ENCODE measurements around the gene GPR26.

GPR26 gene

GRCh38 chr10:123675811-123676210 is 9.7 kb downstream of the GPR26 start:
- in situ Hi-C loops (cut with HindIII; ENCODE audit: low sequenced_read_pairs): no loop called here

GRCh38 chr10:123677556-123677955 is 11.4 kb downstream of the GPR26 start:
- no peak for TF ChIP-seq CTCF (IDR thresholded peaks at IDR 0.05; ENCODE audit: low read depth, low read length, missing control alignments)
- in situ Hi-C loops (cut with HindIII; ENCODE audit: low sequenced_read_pairs): no loop called here
- DNase-seq (ENCODE audit: low read depth): no peak
- no peak overlapping the region for H3K4me3 ChIP-seq (ENCODE audit: low read depth, low read length)

More at GRCh38 chr10:123675811-123676210, 9.7 kb downstream of the GPR26 start:
- no peak for TF ChIP-seq CTCF (IDR thresholded peaks at IDR 0.05; ENCODE audit: low read depth, low read length, missing control alignments)
- DNase-seq (ENCODE audit: low read depth): no peak
- no peak overlapping the region for H3K4me3 ChIP-seq (ENCODE audit: low read depth, low read length)

- in situ Hi-C loops (cut with HindIII; ENCODE audit: low sequenced_read_pairs): no loop called here
- no peak overlapping the region for H3K4me3 ChIP-seq (ENCODE audit: low read depth, low read length)
- DNase-seq (ENCODE audit: low read depth): no peak
- no peak for TF ChIP-seq CTCF (IDR thresholded peaks at IDR 0.05; ENCODE audit: low read depth, low read length, missing control alignments)
Measured at GRCh38 chr10:123678376-123678775, 12.2 kb downstream of the GPR26 start.

- in situ Hi-C loops (cut with HindIII; ENCODE audit: low sequenced_read_pairs): no loop called here
- no peak for TF ChIP-seq CTCF (IDR thresholded peaks at IDR 0.05; ENCODE audit: low read depth, low read length, missing control alignments)
- no peak overlapping the region for H3K4me3 ChIP-seq (ENCODE audit: low read depth, low read length)
- no peak for DNase-seq (ENCODE audit: low read depth)
Measured at GRCh38 chr10:123681285-123681684, 15.1 kb downstream of the GPR26 start.

GRCh38 chr10:123682477-123682876 is 16.3 kb downstream of the GPR26 start:
- H3K4me3 ChIP-seq (ENCODE audit: low read depth, low read length): no peak overlapping the region
- no peak for TF ChIP-seq CTCF (IDR thresholded peaks at IDR 0.05; ENCODE audit: low read depth, low read length, missing control alignments)
- in situ Hi-C loops (cut with HindIII; ENCODE audit: low sequenced_read_pairs): no loop called here

GRCh38 chr10:123683459-123683858 is 17.3 kb downstream of the GPR26 start:
- H3K4me3 ChIP-seq (ENCODE audit: low read depth, low read length): no peak overlapping the region
- TF ChIP-seq CTCF (IDR thresholded peaks at IDR 0.05; ENCODE audit: low read depth, low read length, missing control alignments): no peak
- DNase-seq (ENCODE audit: low read depth): no peak
- in situ Hi-C loops (cut with HindIII; ENCODE audit: low sequenced_read_pairs): no loop called here

More at GRCh38 chr10:123682477-123682876, 16.3 kb downstream of the GPR26 start:
- DNase-seq (ENCODE audit: low read depth): no peak

GRCh38 chr10:123683865-123684264 is 17.7 kb downstream of the GPR26 start:
- no peak for DNase-seq (ENCODE audit: low read depth)
- H3K4me3 ChIP-seq (ENCODE audit: low read depth, low read length): no peak overlapping the region
- no peak for TF ChIP-seq CTCF (IDR thresholded peaks at IDR 0.05; ENCODE audit: low read depth, low read length, missing control alignments)
- in situ Hi-C loops (cut with HindIII; ENCODE audit: low sequenced_read_pairs): no loop called here
